ENCODE data around the gene GDF11. TPM values are rescaled to one million over a fixed set of nuclear protein-coding genes. Genes with fewer than 3 reads are reported as not detected.

The GDF11 gene
- total RNA-seq, 1 donor, result 4.7 TPM

DNA sequence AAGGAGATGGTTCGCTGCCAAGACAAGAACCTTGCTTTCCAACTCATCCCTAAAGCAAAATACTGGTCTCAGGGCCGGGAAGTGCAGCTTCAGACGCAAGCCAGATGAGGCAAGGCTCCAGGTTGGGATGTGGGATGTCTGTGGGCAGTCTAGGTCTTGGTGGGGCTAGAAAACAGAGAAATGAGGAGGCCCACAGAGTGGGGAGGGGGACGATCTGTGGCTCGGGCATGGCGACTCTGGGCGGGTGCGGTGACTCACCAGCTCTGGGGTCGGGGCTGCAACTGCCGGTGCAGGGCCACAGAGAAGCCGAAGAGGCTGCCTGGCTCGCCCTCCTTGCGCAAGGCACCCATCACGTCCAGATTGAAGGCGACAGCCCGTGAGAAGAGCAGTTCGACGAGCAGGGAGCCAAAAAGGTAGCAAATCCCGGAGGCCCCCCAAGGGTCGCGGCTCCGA is 35.7 kb upstream of the GDF11 start:
- peak overlapping the region; percentile 66 for H3K4me3 ChIP-seq (ENCODE audit: low read depth, low read length)
- no peak for DNase-seq (ENCODE audit: low read depth)

DNA sequence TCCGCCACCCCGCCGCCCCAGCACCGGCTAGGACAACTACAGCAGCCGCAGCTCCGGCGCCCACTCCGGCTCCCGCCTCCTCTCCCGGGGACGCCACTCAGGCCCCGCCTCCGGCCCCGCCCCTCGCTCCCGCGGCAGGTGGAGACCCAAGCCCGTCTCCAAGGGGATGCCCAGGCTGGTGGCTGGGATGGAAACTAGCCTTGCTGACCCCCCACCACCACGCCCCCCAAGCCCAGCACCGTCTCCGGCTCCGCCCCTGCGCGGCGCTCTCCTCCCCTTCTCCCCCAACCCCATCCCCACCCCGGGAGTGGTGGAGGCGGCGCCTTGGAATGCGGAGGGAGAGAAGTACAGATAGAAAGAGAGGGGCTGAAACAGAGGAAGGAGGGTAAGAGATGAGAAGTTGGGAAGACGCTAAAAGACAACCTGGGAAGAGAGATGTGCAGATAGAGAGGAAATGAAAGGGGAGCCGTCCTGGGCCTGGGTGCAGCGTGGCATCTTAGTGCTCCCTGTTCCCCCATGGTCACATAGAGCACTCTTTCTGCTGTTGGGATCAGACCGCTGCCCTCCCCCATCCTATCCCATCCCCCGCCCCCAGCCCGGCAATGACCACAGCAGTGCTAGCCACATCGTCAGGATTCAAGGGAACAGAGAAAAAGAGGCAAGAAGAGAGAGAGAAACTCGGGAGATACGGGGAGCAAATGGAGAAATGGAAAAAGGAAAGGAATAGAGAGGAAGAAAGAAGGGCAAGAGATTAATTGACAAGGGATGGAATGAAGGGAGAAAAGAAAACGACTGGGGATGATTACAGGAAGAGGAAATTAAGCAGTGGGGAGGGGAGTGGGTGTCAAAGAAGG is 34.9 kb upstream of the GDF11 start, which contains the start of gene ITGA7:
TSS of gene ITGA7 (minus strand) at position 64 of the 854 bp plus-strand sequence. CDS start 222 bp downstream, outside the sequence.
- TF ChIP-seq, protein P1, sequence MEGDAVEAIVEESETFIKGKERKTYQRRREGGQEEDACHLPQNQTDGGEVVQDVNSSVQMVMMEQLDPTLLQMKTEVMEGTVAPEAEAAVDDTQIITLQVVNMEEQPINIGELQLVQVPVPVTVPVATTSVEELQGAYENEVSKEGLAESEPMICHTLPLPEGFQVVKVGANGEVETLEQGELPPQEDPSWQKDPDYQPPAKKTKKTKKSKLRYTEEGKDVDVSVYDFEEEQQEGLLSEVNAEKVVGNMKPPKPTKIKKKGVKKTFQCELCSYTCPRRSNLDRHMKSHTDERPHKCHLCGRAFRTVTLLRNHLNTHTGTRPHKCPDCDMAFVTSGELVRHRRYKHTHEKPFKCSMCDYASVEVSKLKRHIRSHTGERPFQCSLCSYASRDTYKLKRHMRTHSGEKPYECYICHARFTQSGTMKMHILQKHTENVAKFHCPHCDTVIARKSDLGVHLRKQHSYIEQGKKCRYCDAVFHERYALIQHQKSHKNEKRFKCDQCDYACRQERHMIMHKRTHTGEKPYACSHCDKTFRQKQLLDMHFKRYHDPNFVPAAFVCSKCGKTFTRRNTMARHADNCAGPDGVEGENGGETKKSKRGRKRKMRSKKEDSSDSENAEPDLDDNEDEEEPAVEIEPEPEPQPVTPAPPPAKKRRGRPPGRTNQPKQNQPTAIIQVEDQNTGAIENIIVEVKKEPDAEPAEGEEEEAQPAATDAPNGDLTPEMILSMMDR (IDR thresholded peaks at IDR 0.05; ENCODE audit: insufficient read depth, low read length), result no peak
- H3K4me3 ChIP-seq (ENCODE audit: low read depth, low read length), result peak within 1 kb of the TSS; percentile 66
- no peak for DNase-seq (ENCODE audit: low read depth)

More for the DNA sequence above, 35.7 kb upstream of the GDF11 start:
- TF ChIP-seq, protein P1 (IDR thresholded peaks at IDR 0.05; ENCODE audit: insufficient read depth, low read length), result no peak

DNA sequence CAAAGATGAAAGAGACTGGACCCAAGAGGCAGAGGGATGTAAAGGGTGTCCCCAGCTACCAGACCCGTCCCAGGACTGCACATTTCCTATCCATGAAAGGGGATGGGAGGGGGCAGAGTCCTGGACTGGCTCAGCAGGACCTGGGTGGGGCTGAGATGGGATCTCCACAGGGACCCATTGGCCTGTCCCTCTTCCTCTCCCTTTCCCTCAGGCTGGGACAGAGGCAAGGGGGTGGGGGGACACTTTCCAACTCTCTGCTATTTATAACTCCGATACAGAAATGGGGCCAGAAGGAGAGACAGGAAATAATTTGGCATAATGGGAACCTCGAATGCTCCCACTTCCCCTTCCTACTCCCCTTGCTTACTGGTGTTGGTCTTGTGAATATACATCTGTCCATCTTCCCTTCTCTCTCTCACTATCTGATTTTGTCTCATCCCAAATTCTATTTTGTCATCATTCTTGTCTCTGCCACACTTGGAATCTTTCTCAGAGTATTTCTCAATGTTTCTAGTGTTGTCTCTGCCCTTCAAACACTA is 34.2 kb upstream of the GDF11 start:
- peak overlapping the region; percentile 10 for H3K4me3 ChIP-seq (ENCODE audit: low read depth, low read length)
- TF ChIP-seq, protein P1 (IDR thresholded peaks at IDR 0.05; ENCODE audit: insufficient read depth, low read length), result no peak
- no peak for DNase-seq (ENCODE audit: low read depth)

DNA sequence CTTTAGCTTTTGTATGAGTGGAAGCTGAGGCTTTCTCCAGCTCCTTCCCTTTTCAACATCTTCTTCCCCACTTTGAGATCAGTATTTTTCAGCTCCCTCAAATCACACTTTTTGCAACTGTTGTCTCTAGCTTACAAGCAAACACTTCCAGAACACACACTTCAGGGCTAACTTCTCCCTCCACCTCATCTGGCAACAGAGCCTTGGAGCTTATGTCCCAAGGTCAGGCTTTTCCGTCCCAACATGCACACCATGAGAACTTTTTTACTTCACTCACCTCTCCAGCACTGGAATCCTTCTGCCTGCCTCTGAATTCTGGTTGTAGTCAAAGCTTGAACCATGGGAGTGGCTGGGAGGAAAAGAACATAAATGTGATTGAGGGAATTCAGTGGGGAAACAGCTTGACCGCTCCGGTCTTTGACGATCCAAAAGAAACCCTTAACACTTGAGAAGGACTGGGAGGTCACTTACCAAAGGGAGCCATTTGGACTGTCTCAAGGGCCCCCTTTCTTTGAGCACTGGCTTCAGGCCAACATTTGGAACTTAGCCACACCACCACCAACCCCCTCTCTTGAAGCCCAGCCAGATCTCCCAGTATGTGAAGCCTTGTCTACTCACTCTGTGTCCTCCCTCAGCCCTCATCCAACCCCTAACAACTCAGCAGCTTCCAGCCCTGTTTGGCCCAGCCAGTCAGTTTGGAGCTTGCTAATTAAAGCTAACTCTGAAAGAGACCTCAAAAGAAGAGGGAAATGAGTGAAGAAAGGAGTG is 31.0 kb upstream of the GDF11 start:
- no peak for DNase-seq (ENCODE audit: low read depth)
- TF ChIP-seq, protein P1 (IDR thresholded peaks at IDR 0.05; ENCODE audit: insufficient read depth, low read length), result no peak
- no peak overlapping the region for H3K4me3 ChIP-seq (ENCODE audit: low read depth, low read length)

DNA sequence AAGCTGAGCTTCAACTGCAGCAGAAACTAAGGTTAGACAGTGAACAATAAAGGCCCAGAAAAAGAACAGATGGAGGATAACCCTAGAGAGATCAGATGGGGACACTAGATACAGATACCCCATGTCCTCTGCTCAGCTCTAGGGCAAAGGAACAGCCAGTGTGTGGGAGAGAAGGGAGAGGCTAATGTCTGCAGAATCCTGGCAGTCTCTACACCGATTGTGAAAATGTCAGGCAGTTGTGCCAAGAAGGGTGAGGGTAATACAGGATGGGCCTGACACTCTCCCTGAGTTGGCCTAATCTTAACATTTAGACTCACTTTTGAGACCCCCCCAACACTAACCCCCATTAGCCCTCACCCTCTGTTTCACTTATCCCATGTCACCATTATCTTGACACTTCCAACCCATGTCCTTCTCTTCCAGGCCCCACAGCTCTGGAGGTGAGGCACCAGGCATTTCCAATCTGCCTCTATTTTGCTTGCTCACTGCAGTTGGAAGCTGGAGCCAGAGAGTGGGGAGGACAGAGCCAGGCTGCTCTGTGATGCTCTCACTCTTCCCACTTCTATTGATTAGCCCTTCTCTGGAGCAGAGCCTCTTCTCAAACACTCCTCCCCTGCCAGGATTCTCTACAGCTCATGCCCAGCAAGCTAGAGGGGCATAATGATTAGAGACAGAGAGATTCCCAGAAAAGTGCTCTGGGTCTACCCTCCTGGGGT is 30.1 kb upstream of the GDF11 start:
- no peak overlapping the region for H3K4me3 ChIP-seq (ENCODE audit: low read depth, low read length)
- TF ChIP-seq, protein P1 (IDR thresholded peaks at IDR 0.05; ENCODE audit: insufficient read depth, low read length), result no peak
- DNase-seq (ENCODE audit: low read depth), result peak; percentile 74

DNA sequence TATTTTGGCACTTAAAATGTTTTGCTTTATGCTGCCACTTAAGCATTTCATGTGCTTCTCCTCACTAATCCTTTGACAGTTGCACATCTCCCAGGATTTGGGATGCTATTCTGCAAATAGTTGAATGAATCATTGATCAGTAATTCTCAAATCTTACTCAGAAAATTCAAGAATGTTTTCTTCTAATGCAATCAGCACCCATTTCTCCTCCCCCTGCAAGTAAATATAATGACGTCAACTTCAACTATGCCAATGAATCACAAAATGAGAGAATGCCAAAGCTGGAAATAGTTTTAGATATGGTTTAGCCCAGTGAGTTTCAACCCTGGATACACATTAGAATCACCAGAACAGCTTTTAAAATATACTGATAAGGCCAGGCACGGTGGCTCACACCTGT is 29.2 kb upstream of the GDF11 start:
- peak; percentile 95 for DNase-seq (ENCODE audit: low read depth)
- TF ChIP-seq, protein P1 (IDR thresholded peaks at IDR 0.05; ENCODE audit: insufficient read depth, low read length), result no peak
- no peak overlapping the region for H3K4me3 ChIP-seq (ENCODE audit: low read depth, low read length)

Measured in fibroblast of the aortic adventitia (primary cell).